Endothelial cell (in vitro differentiated cells): ENCODE data around the gene VWA2. TPM values are rescaled to one million over a fixed set of nuclear protein-coding genes. Genes with fewer than 3 reads are reported as not detected.

ENCODE experiments used
- DNase-seq: peaks from one replicate; pipeline ENCODE4 v3.0.0; 2021; ENCODE audit warnings: low spot score
- H3K27ac Mint-ChIP-seq: one replicate; pipeline ENCODE4 v1.8.0; 2021; ENCODE audit warnings: mixed read lengths, inconsistent platforms; ENCODE audit not compliant: unreplicated experiment
- H3K27me3 Mint-ChIP-seq: one replicate; pipeline ENCODE4 v1.8.0; 2021; ENCODE audit warnings: mild to moderate bottlenecking, moderate library complexity, mixed read lengths, inconsistent platforms; ENCODE audit not compliant: unreplicated experiment
- H3K36me3 Mint-ChIP-seq: one replicate; pipeline ENCODE4 v1.8.0; 2021; ENCODE audit warnings: mild to moderate bottlenecking, low read depth, mixed read lengths, inconsistent platforms; ENCODE audit not compliant: unreplicated experiment
- H3K4me1 Mint-ChIP-seq: one replicate; pipeline ENCODE4 v1.8.0; 2021; ENCODE audit warnings: mild to moderate bottlenecking, mixed read lengths, inconsistent platforms; ENCODE audit not compliant: unreplicated experiment
- H3K4me3 Mint-ChIP-seq: one replicate; pipeline ENCODE4 v1.8.0; 2021; ENCODE audit warnings: mild to moderate bottlenecking, mixed read lengths, inconsistent platforms; ENCODE audit not compliant: unreplicated experiment
- H3K9me3 Mint-ChIP-seq: one replicate; pipeline ENCODE4 v1.8.0; 2021; ENCODE audit warnings: mixed read lengths, inconsistent platforms; ENCODE audit not compliant: unreplicated experiment
- CTCF ChIP-seq: fragments of 200-600 bp; sonication (generic); IDR thresholded peaks from one replicate; pipeline ENCODE4 v1.5.0; 2021; ENCODE audit warnings: antibody characterized with exemption; ENCODE audit not compliant: unreplicated experiment
- total RNA-seq: library from RNA; stranded (reverse); fragmentation: NEBNext Ultra II Directional; extraction: Animal tissue kit (Norgen Biotek cat#: 25700); gene quantifications from one replicate; pipeline ENCODE4 v1.2.1, GENCODE V29; 2021; ENCODE audit not compliant: unreplicated experiment

Gene VWA2
- total RNA-seq, 1 donor from 2014 or later, result 2.4 TPM

- Mint-ChIP-seq H3K4me1 (peaks cover 10% of the 10 kb centered on the region), H3K27ac (no peak overlapping the region), H3K4me3 (no peak overlapping the region), H3K9me3 (no peaks in the 10 kb centered on the region), H3K27me3 (peaks cover 4% of the 10 kb centered on the region), H3K36me3 (no peaks in the 10 kb centered on the region)
- TF ChIP-seq CTCF, result no peak
- no peak for DNase-seq
Measured at GRCh38 chr10:114278140-114278883, 39.3 kb downstream of the VWA2 start.

GRCh38 chr10:114278884-114279191, 39.8 kb downstream of the VWA2 start:
- no peaks in the 10 kb centered on the region for H3K36me3 Mint-ChIP-seq
- peaks cover 3% of the 10 kb centered on the region for H3K27me3 Mint-ChIP-seq
- DNase-seq, result no peak
- H3K4me1 Mint-ChIP-seq, result peaks cover 8% of the 10 kb centered on the region
- no peak for TF ChIP-seq CTCF
- no peak overlapping the region for H3K4me3 Mint-ChIP-seq
- H3K27ac Mint-ChIP-seq, result no peak overlapping the region
- H3K9me3 Mint-ChIP-seq, result no peaks in the 10 kb centered on the region

- DNase-seq, result no peak
Measured at GRCh38 chr10:114279289-114279688, 40.2 kb downstream of the VWA2 start.

GRCh38 chr10:114279901-114280644, 41.0 kb downstream of the VWA2 start:
- TF ChIP-seq CTCF, result no peak
- no peaks in the 10 kb centered on the region for H3K4me1 Mint-ChIP-seq
- peaks cover 4% of the 10 kb centered on the region for H3K27me3 Mint-ChIP-seq
- H3K9me3 Mint-ChIP-seq, result no peaks in the 10 kb centered on the region
- no peak overlapping the region for H3K27ac Mint-ChIP-seq
- H3K36me3 Mint-ChIP-seq, result no peaks in the 10 kb centered on the region
- H3K4me3 Mint-ChIP-seq, result no peak overlapping the region
- no peak for DNase-seq

More at GRCh38 chr10:114279289-114279688, 40.2 kb downstream of the VWA2 start:
- TF ChIP-seq CTCF, result no peak
- H3K27ac Mint-ChIP-seq, result no peak overlapping the region
- no peaks in the 10 kb centered on the region for H3K36me3 Mint-ChIP-seq
- H3K9me3 Mint-ChIP-seq, result no peaks in the 10 kb centered on the region
- H3K4me1 Mint-ChIP-seq, result peaks cover 4% of the 10 kb centered on the region
- H3K4me3 Mint-ChIP-seq, result no peak overlapping the region
- H3K27me3 Mint-ChIP-seq, result peaks cover 2% of the 10 kb centered on the region

DNA sequence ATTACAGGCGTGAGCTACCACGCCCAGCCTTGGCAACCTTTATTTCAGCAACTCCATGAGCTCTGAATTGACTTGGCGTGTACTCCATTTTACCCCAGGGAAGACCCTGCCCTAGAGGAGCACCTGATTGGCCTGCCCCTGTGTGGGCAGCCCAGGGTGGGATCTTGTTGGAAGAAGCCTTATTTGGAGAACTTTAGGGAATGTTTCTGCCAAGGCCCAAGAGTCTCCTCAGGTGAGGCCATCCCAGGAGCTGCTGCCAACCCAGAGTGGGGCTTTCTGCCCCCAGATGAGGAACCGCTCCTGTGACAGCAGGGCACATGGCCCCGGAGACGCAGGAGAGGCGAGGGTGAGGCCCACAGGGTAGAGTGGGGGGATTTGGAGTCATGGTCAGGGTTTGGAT, 42.0 kb downstream of the VWA2 start:
- H3K36me3 Mint-ChIP-seq, result no peaks in the 10 kb centered on the region
- DNase-seq, result no peak
- no peaks in the 10 kb centered on the region for H3K4me1 Mint-ChIP-seq
- H3K27me3 Mint-ChIP-seq, result peaks cover 5% of the 10 kb centered on the region
- TF ChIP-seq CTCF, result no peak
- H3K4me3 Mint-ChIP-seq, result no peak overlapping the region
- no peaks in the 10 kb centered on the region for H3K9me3 Mint-ChIP-seq
- H3K27ac Mint-ChIP-seq, result no peak overlapping the region
